Mononuclear cell (primary cell): ENCODE results near the gene SLC16A1. TPM values are rescaled to one million over a fixed set of nuclear protein-coding genes. Genes with fewer than 3 reads are reported as not detected.
"Not testable (repeated sequence)": the region's sequence is repeated elsewhere in the genome, so short reads cannot be mapped to it uniquely, and the experiment has no call there.

Source experiments
- H3K27me3 ChIP-seq: 2 replicates; pipeline ENCODE4 v1.6.0; 2011; ENCODE audit warnings: low read length, control low read depth; ENCODE audit not compliant: insufficient read depth
- H3K4me1 ChIP-seq: 2 replicates; pipeline ENCODE4 v1.5.1; 2011; ENCODE audit warnings: mild to moderate bottlenecking, low read length, control low read depth; ENCODE audit not compliant: insufficient read depth
- H3K4me3 ChIP-seq: 2 replicates; pipeline ENCODE4 v1.5.1; 2011; ENCODE audit warnings: mild to moderate bottlenecking, low read length, moderate library complexity
- H3K9me3 ChIP-seq: 2 replicates; pipeline ENCODE4 v1.5.1; 2011; ENCODE audit warnings: low read depth, mild to moderate bottlenecking, control low read depth, low read length
- total RNA-seq: library from RNA; depleted of rRNA; stranded (reverse); fragments of >200 nt; gene quantifications from one replicate; pipeline ENCODE4 v1.2.3, GENCODE V29; 2012

Gene SLC16A1
- total RNA-seq, 1 donor: 15.2 TPM

DNA sequence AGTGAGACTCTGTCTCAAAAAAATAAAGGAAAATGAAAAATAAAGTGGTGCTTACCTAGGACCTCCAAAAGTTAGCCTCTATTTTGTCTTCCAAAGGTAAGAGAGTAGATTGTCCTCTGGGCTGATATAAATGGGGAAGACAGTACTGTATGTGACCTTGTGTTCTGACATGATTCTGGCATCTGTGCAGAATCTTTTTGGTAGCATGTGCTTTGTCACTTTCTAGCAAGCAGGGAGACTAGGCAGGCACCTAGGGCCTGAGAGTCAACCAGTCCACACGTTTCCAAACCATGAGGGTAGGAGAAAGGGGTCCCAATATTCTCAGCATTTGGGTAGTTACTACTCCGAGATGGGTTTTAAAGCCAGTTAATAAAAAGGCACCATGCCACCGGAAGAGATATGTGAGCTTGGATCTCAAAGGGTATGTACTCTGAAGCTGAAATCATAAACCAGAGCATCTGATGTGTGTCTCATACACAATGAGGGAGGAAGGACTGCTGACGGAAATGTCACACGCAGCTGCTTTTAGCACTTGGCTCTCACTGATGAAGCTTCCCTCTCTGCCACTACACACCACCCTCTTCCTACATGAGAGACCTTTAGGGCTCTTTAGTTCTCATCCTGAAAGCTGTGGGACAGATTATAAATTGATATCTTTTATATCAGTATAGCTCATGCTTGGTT, 27.0 kb upstream of the SLC16A1 start:
- Histone ChIP-seq H3K4me1 (peaks cover 36% of the 10 kb centered on the region), H3K9me3 (no peaks in the 10 kb centered on the region), H3K27me3 (no peaks in the 10 kb centered on the region), H3K4me3 (no peak overlapping the region)

DNA sequence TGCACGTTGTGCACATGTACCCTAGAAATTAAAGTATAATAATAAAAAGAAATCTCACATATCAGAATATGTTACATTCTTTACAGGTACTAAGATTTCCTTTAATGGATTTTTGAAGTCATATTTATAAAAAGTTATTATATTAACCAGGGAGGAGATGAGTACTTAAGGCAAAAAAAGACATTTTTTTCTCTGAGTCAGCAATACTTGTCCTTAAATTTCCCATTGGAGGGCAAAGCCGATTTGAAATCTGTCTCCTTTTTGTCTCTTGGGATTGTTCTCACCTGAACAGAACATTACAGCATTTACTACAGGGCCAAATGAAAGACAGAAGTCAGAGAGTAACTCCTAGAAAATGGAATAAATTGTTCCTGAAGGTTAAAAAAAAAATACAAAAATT, 26.3 kb upstream of the SLC16A1 start:
- Histone ChIP-seq H3K4me1 (peaks cover 36% of the 10 kb centered on the region), H3K27me3 (no peaks in the 10 kb centered on the region), H3K9me3 (no peaks in the 10 kb centered on the region), H3K4me3 (no peak overlapping the region)

DNA sequence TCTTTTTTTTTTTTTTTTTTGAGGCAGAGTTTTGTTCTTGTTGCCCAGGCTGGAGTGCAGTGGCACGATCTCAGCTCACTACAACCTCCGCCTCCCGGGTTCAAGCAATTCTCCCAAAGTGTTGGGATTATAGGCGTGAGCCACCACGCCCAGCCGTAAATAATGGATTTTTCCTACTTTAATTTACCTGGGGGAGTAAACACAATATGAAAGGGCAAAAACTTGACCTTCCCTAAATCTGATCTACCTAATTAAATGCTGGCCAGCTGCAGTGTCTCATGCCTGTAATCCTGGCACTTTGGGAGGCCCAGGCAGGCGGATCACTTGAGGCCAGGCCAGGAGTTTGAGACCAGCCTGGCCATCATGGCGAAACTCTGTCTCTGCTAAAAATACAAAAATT, 25.8 kb upstream of the SLC16A1 start:
- not testable (repeated sequence) for H3K27me3 ChIP-seq, H3K9me3 ChIP-seq, H3K4me3 ChIP-seq
- peaks cover 36% of the 10 kb centered on the region for H3K4me1 ChIP-seq

DNA sequence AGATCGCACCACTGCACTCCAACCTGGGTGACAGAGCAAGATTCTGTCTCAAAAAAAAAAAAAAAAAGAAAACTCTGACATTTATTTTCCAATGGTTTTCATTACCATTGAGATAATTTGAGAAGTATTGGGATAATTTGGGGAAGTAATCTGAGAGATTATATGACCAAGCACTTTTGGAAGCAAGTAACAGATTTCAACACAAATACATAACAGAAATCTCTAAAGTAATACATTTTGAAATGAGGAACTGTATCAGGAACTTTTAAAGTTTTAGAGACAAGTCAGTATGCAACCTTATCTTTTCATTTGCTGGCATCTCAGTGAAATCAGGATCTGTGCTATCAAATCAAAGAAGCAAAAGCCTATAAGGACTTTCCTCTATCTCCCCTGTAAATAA, 25.4 kb upstream of the SLC16A1 start:
- H3K4me1 ChIP-seq: peaks cover 36% of the 10 kb centered on the region
- H3K9me3 ChIP-seq: no peaks in the 10 kb centered on the region
- no peaks in the 10 kb centered on the region for H3K27me3 ChIP-seq
- no peak overlapping the region for H3K4me3 ChIP-seq

DNA sequence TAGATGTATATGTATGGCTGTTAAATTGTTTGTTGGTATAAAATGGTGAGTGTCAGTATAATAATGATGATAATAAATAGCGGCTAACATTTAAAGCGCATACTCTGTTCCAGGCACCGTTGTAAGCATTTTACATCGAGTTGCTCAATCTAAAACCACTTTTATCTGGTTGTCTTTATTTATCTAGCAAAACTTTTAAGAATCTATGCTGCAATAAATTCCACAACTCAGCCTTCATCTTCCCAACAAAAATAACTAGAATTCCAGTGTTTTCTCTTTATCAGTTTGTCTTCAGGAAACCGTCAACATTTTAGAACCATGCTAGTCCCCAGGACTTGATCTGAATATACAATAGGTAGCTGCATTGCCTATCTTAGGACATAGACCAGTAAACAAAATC, 19.3 kb upstream of the SLC16A1 start:
- Histone ChIP-seq H3K4me1 (no peaks in the 10 kb centered on the region), H3K4me3 (no peak overlapping the region), H3K27me3 (no peaks in the 10 kb centered on the region), H3K9me3 (no peaks in the 10 kb centered on the region)

DNA sequence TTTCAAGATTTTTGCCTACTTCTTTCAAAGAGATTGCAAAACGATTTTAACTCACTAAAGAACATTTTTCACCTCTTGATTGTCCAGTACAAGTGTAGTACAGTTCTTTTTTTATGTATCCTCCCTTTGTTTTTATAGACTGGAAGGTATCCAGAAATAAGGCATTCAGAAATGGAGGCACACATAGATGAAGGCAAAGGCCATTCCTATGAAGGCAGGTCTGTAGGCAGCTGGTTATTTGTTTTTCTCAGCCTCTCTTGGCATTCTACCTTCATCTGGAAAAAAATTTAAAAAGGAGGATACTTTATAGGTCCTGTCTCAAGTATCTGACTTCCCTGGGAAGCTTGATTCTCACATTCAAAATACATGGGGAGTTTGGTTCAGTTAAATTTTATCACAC, 18.6 kb upstream of the SLC16A1 start:
- H3K4me1 ChIP-seq: no peaks in the 10 kb centered on the region
- H3K27me3 ChIP-seq: no peaks in the 10 kb centered on the region
- H3K4me3 ChIP-seq: no peak overlapping the region
- H3K9me3 ChIP-seq: no peaks in the 10 kb centered on the region

DNA sequence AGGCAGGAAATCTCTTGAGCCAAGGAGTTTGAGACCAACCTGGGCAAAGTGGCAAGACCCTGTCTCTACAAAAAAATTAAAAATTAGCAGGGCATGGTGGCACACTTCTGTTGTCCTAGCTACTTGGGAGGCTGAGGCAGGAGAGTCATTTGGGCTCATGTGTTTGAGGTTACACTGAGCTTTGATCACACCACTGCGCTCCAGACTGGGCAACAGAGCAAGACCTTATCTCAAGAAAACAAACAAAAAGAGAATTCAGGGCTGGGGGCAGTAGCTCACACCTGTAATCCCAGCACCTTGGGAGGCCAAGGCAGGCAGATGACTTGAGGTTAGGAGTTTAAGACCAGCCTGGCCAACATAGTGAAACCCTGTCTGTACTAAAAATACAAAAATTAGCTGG, 17.8 kb upstream of the SLC16A1 start:
- Histone ChIP-seq H3K4me3 (no peak overlapping the region), H3K27me3 (no peaks in the 10 kb centered on the region), H3K4me1 (no peaks in the 10 kb centered on the region), H3K9me3 (no peaks in the 10 kb centered on the region)

DNA sequence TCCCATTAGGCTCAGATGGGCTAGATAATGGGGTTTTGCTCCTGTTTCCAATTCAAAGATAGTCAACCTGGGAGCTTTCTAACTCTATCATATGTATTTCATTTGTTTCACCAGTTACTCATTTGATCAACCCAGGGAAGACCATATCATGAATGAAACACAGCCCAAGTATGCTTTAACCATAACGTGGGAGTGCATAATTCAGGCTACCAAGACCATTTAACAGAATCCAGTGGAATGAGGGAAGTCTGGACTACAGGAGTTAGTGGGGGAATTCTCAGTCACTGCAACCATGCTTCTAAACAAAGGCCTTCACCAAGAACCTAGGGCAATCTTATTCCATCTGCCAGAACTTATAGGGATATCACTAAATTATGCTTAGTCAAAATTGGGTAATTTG, 15.0 kb upstream of the SLC16A1 start:
- Histone ChIP-seq H3K9me3 (no peaks in the 10 kb centered on the region), H3K27me3 (no peaks in the 10 kb centered on the region), H3K4me1 (no peaks in the 10 kb centered on the region), H3K4me3 (no peak overlapping the region)

DNA sequence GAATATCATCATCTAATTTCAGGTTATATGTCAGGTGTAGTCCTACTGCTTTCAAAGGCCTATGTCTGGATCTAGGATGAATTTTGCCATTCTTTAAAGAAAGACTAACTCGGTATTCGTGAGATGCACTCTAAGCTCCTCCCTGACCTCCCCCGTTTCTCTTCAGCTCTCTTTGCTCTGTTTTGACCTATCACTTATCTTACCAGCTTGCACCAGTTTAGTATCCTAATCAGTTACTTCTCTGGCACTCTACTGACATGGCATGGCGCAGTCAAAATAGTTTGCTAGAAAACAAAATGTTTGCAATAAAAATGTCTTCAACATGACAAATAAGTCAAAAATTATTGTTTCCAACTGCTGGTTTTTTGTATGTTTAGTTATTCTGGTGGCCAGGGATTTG, 8.4 kb upstream of the SLC16A1 start:
- Histone ChIP-seq H3K4me1 (no peaks in the 10 kb centered on the region), H3K27me3 (no peaks in the 10 kb centered on the region), H3K4me3 (no peak overlapping the region), H3K9me3 (no peaks in the 10 kb centered on the region)

DNA sequence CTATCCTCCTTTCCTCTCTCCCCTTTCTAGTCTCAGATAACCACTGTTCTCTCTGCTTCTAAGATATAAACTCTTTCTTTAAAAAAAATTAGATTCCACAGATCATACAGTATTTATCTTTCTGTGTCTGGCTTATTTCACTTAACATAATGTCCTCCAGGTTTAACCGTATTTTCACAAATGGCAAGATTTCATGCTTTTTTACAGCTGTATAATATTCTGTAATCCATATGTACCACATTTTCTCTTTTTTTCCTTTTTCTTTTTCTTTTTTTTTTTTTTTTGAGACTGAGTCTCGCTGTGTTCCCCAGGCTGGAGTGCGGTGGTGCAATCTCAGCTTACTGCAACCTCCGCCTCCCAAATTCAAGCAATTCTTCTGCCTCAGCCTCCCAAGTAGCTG, 5.1 kb upstream of the SLC16A1 start:
- Histone ChIP-seq H3K9me3 (no peaks in the 10 kb centered on the region), H3K27me3 (no peaks in the 10 kb centered on the region), H3K4me1 (peaks cover 17% of the 10 kb centered on the region), H3K4me3 (no peak overlapping the region)

DNA sequence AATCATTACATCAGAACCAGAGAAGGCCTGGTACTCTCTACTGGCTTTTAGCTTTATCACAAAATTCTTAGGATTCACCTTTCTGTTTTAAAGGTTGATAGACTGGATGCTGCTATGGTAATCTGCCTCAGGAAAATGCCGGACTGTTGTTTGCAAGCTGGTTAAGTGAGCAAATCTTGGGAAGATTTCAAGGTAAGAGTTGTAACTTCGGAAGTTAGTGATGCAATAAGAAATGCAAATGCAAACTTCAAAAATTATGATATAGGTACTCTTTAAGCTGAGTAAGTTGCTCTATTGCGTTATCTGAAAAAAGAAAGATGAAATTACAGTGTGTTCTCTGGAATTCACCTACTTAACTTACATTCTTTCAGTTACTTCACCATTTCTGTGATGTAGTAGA, 4.4 kb upstream of the SLC16A1 start:
- Histone ChIP-seq H3K4me3 (no peak overlapping the region), H3K4me1 (peaks cover 22% of the 10 kb centered on the region), H3K9me3 (no peaks in the 10 kb centered on the region), H3K27me3 (no peaks in the 10 kb centered on the region)

DNA sequence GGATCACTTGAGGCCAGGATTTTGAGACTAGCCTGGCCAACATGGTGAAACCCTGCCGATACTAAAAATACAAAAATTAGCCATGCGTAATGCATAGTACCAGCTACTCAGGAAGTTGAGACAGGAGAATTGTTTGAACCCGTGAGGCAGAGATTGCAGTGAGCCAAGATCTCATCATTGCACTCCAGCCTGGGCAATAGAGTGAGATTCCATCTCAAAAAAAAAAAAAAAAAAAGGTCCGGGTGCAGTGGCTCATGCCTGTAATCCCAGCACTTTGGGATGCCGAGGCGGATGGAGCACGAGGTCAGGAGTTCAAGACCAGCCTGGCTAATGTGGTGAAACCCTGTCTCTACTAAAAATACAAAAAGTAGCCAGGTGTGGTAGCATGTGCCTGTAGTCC, 2.2 kb upstream of the SLC16A1 start:
- H3K27me3 ChIP-seq, H3K4me3 ChIP-seq, H3K9me3 ChIP-seq: not testable (repeated sequence)
- peaks cover 30% of the 10 kb centered on the region for H3K4me1 ChIP-seq

DNA sequence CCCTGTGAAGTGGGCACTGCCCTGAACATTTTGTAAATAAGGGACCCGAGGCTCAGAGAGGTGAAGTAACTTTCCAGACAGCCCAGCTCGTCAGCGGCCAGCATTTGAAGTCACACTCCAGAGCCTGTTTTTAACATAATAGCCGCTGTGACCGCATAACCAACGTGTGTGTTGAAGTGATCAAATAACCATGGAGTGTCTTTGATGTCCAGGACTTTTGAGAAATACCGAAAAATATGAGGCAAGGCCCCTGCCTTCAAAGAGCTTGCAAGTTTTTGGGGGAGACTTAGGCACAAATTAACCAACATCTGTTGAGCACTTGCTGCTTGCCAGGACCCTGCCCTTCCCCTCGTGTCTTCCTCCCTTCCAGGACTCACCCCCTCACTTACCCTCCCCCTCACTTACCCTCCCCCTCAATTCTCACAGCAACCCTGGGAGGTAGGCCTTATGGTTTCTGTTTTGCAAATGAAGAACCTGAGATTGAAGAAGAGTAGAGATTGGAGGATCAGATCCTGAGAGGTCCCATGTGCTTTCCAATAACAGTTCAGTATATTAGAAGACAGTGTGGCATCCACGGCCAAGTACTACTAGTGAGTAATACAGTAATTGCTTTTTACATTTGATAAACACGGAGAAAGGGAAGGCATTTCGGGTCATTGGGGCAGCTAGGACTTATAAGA, 1.3 kb upstream of the SLC16A1 start:
- Histone ChIP-seq H3K27me3 (no peaks in the 10 kb centered on the region), H3K4me3 (peak overlapping the region; percentile 85), H3K4me1 (peaks cover 30% of the 10 kb centered on the region), H3K9me3 (no peaks in the 10 kb centered on the region)

DNA sequence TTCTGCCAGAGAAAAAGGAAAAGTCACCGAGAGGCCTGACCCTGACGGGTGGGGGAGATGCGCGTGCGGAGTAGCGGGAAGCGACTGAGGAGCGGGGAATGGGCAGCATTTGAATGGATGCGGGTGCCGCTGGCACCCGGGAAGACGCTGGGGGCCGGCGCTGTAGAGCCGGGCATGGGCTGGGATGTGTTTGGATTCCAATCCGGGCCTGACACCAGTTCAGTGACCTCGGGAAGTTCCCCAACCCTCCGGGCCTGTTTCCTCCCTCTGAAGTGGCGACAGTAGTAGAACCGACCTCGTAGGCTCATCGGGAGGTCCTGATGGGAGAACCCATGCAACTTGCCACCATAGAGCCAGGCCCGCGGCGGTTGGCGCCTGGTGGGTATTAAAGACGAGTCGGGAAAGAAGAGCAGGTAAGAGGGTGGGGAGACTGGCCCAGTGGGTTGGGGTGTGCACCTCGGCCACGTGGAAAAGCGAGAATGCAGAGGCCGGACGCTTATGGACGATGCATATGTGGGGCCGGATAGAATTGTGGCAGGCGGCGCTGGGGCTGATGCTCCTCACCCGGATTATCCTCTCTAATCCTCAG, 642 bp upstream of the SLC16A1 start:
- peaks cover 30% of the 10 kb centered on the region for H3K4me1 ChIP-seq
- no peaks in the 10 kb centered on the region for H3K27me3 ChIP-seq
- H3K9me3 ChIP-seq: no peaks in the 10 kb centered on the region
- H3K4me3 ChIP-seq: peak overlapping the region; percentile 85

DNA sequence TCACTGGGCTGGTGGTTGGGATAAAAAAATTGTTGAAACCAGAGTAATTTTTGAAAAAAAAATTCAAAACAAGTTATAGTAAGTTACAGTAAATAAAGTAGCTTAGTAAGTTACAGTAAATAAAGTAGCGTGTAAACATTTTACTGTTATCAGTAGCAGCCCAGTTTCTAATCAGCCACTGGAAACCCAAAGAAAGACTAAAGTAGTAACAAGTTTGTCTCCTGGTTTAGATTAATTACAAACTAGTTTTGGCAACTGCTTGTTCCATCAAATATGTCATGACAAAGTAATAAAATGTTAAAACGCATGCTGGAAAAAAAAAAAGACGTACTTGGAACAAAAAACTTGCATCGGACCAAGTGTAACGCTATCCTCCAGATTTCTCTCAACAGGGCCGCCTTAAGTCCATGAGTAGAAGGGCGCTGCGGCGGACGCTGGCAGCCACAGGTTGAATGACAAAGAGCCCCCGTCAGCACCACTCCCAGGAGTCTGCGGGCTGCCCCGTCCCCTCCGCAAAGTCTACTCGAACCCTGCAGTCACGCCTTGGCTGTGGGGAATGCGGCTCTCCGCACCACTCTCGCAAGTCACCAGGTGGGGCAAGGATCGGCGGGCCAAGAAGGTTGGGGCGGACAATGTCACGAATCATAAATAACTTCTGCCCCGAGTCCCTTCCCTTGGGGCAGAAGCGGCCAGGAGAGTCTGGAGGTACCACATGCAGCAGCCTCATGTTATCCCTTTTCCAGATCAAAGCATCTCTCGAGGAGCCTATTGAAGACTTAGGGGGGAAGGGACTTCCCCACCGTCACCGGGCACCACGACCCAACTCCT, 837 bp downstream of the SLC16A1 start:
- Histone ChIP-seq H3K4me3 (peak overlapping the region; percentile 85), H3K27me3 (no peaks in the 10 kb centered on the region), H3K4me1 (peaks cover 30% of the 10 kb centered on the region), H3K9me3 (no peaks in the 10 kb centered on the region)
